DND-41 (cell line): ENCODE results near the gene FAM89A.
"Not testable (repeated sequence)": the region's sequence is repeated elsewhere in the genome, so short reads cannot be mapped to it uniquely, and the experiment has no call there.

ENCODE experiments used
- ATAC-seq: fragments of 200-7000 bp; cut with Tn5 transposase; 3 replicates; pipeline ENCODE4 v1.9.1; 2021; ENCODE audit warnings: low read depth; ENCODE audit not compliant: insufficient read depth
- DNase-seq: peaks from one replicate; pipeline ENCODE4 v3.0.0-alpha.2; 2020
- H2AFZ ChIP-seq: 2 replicates; pipeline ENCODE4 v1.6.0; 2012; ENCODE audit warnings: low read depth, low read length
- H3K27ac ChIP-seq: 2 replicates; pipeline ENCODE4 v1.5.1; 2012; ENCODE audit warnings: low read length, inconsistent platforms
- H3K27me3 ChIP-seq: fragments of 200-600 bp; sonication (generic); 2 replicates; pipeline ENCODE4 v1.6.0; 2012; ENCODE audit warnings: low read length, mild to moderate bottlenecking, inconsistent platforms; ENCODE audit not compliant: insufficient read depth, poor library complexity
- H3K36me3 ChIP-seq: 2 replicates; pipeline ENCODE4 v1.5.1; 2012; ENCODE audit warnings: low read length, inconsistent platforms; ENCODE audit not compliant: insufficient read depth
- H3K4me1 ChIP-seq: 2 replicates; pipeline ENCODE4 v1.5.1; 2012; ENCODE audit warnings: mild to moderate bottlenecking, low read length; ENCODE audit not compliant: insufficient read depth
- H3K4me2 ChIP-seq: 2 replicates; pipeline ENCODE4 v1.6.0; 2012; ENCODE audit warnings: mild to moderate bottlenecking, moderate library complexity, low read length, inconsistent platforms; ENCODE audit not compliant: insufficient read depth
- H3K4me3 ChIP-seq, 2 experiments: fragments of 200-600 bp in 1 of 2; shearing (Covaris generic) in 1 of 2; 2 replicates each; pipeline ENCODE4 v1.5.1; 2012 to 2016; ENCODE audit warnings: inconsistent platforms in 2 of 2, low read length in 2 of 2, mild to moderate bottlenecking in 2 of 2, low read depth in 1 of 2, moderate library complexity in 1 of 2
- H3K79me2 ChIP-seq: 2 replicates; pipeline ENCODE4 v1.6.0; 2012; ENCODE audit warnings: low read length, inconsistent platforms; ENCODE audit not compliant: insufficient read depth
- H3K9ac ChIP-seq: 2 replicates; pipeline ENCODE4 v1.6.0; 2012; ENCODE audit warnings: low read depth, mild to moderate bottlenecking, inconsistent platforms, low read length, moderate library complexity
- H3K9me3 ChIP-seq: 2 replicates; pipeline ENCODE4 v1.5.1; 2012; ENCODE audit warnings: low read length, moderate library complexity, mild to moderate bottlenecking, inconsistent platforms; ENCODE audit not compliant: insufficient read depth, severe bottlenecking
- H4K20me1 ChIP-seq: 2 replicates; pipeline ENCODE4 v1.6.0; 2012; ENCODE audit warnings: low read length; ENCODE audit not compliant: insufficient read depth
- EZH2 ChIP-seq: IDR thresholded peaks from 3 replicates; pipeline ENCODE4 v1.6.1; 2012; ENCODE audit warnings: borderline replicate concordance, low read depth, mild to moderate bottlenecking, moderate library complexity, low read length, inconsistent platforms; ENCODE audit not compliant: severe bottlenecking
- TF ChIP-seq, protein P1 (sequence below): IDR thresholded peaks from 2 replicates; pipeline ENCODE4 v1.5.1; 2012; ENCODE audit warnings: borderline replicate concordance, low read length, moderate library complexity, mild to moderate bottlenecking; ENCODE audit not compliant: poor library complexity, severe bottlenecking; ENCODE audit errors: extremely low read depth

The FAM89A gene

DNA sequence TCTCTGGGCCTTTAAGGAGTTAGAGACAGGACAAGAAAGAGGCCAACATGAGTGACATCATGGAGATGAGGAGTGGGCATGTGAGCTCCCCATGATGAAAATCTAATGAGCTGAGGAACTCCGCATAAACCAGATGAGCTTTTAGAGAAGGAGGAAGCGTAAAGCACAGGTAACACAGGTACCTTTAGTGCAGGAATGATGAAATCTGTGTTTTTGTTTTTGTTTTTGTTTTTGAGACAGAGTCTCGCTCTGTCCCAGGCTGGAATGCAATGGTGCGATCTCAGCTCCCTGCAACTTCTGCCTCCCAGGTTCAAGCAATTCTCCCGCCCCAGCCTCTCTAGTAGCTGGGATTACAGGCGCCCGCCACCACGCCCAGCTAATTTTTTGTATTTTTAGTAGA is 12.7 kb upstream of the FAM89A start:
- no peak overlapping the region for H2AFZ ChIP-seq
- no peaks in the 10 kb centered on the region for H3K4me1 ChIP-seq
- H3K79me2 ChIP-seq, result no peaks in the 10 kb centered on the region
- peaks cover 3% of the 10 kb centered on the region for H3K27me3 ChIP-seq
- H3K9ac ChIP-seq, result no peak overlapping the region
- ATAC-seq (no peak), DNase-seq (no peak)
- no peak overlapping the region for H3K4me3 ChIP-seq
- TF ChIP-seq, protein P1, sequence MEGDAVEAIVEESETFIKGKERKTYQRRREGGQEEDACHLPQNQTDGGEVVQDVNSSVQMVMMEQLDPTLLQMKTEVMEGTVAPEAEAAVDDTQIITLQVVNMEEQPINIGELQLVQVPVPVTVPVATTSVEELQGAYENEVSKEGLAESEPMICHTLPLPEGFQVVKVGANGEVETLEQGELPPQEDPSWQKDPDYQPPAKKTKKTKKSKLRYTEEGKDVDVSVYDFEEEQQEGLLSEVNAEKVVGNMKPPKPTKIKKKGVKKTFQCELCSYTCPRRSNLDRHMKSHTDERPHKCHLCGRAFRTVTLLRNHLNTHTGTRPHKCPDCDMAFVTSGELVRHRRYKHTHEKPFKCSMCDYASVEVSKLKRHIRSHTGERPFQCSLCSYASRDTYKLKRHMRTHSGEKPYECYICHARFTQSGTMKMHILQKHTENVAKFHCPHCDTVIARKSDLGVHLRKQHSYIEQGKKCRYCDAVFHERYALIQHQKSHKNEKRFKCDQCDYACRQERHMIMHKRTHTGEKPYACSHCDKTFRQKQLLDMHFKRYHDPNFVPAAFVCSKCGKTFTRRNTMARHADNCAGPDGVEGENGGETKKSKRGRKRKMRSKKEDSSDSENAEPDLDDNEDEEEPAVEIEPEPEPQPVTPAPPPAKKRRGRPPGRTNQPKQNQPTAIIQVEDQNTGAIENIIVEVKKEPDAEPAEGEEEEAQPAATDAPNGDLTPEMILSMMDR, result no peak
- TF ChIP-seq EZH2, result no peak
- H3K27ac ChIP-seq, result no peak overlapping the region
- H3K4me2 ChIP-seq, result no peak overlapping the region
- H3K36me3 ChIP-seq, result no peaks in the 10 kb centered on the region
- no peaks in the 10 kb centered on the region for H3K9me3 ChIP-seq
- H4K20me1 ChIP-seq, result no peaks in the 10 kb centered on the region

DNA sequence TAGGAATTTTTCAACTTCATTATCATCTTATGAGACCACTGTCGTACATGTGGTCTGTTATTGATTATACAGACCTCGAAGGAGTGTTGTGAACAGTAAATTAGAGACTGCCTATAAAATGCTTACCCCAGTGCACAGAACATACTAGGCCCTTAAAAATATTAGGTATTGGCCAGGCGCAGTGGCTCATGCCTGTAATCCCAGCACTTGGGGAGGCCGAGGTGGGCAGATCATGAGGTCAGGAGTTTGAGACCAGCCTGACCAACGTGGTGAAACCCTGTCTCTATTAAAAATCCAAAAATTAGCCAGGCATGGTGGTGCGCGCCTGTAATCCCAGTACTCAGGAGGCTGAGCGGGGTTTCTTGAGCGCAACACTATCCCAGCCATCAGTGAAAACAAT is 10.9 kb upstream of the FAM89A start:
- not testable (repeated sequence) for H3K27me3 ChIP-seq, H3K79me2 ChIP-seq, H3K9ac ChIP-seq, H2AFZ ChIP-seq, H3K4me1 ChIP-seq, H3K4me2 ChIP-seq, DNase-seq, ATAC-seq, H3K27ac ChIP-seq, H3K4me3 ChIP-seq, H4K20me1 ChIP-seq, H3K36me3 ChIP-seq, H3K9me3 ChIP-seq

DNA sequence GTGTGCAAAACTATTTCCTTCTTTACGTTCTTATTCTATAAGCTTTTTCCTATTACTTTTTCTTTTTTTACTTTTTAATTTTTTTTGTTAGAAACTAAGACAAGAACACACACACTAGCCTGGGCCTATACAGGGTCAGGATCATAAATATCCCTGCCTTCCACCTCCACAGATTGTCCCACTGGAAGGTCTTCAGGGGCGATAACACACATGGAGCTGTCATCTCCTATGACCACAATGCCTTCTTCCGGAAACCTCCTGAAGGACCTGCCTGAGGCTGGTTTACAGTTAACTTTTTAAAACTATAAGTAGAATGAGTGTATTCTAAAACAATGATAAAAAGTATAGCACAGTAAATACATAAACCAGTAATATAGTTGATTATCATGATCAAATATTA is 10.3 kb upstream of the FAM89A start:
- Histone ChIP-seq H3K36me3 (no peaks in the 10 kb centered on the region), H3K9ac (no peak overlapping the region), H2AFZ (no peak overlapping the region), H3K27me3 (peaks cover 9% of the 10 kb centered on the region), H4K20me1 (no peaks in the 10 kb centered on the region), H3K4me2 (no peak overlapping the region), H3K9me3 (no peaks in the 10 kb centered on the region), H3K4me1 (no peaks in the 10 kb centered on the region), H3K79me2 (no peaks in the 10 kb centered on the region), H3K27ac (no peak overlapping the region), H3K4me3 (no peak overlapping the region)
- ATAC-seq (no peak), DNase-seq (no peak)
- no peak for TF ChIP-seq EZH2
- TF ChIP-seq, protein P1, result no peak

GRCh38 chr1:231049121-231049979 is 9.3 kb upstream of the FAM89A start:
- TF ChIP-seq EZH2, result no peak
- TF ChIP-seq, protein P1, result no peak
- DNase-seq (no peak), ATAC-seq (no peak)
- Histone ChIP-seq H2AFZ (no peak overlapping the region), H3K9me3 (peaks cover 3% of the 10 kb centered on the region), H3K36me3 (no peaks in the 10 kb centered on the region), H4K20me1 (no peaks in the 10 kb centered on the region), H3K79me2 (no peaks in the 10 kb centered on the region), H3K4me3 (no peak overlapping the region), H3K4me1 (no peaks in the 10 kb centered on the region), H3K27me3 (peaks cover 15% of the 10 kb centered on the region), H3K9ac (no peak overlapping the region), H3K27ac (no peak overlapping the region), H3K4me2 (no peak overlapping the region)

DNA sequence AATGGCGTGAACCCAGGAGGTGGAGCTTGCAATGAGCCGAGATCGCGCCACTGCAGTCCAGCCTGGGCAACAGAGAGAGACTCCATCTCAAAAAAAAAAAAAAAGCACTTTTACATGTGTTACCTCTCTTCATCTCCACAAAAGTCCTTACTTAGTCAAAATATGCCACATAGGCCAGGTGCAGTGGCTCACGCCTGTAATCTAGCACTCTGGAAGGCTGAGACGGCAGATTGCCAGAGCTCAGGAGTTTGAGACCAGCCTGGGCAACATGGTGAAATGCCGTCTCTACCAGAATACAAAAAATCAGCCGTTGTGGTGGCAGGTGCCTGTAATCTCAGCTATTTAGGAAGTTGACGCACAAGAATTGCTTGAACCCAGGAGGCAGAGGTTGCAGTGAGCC is 8.4 kb upstream of the FAM89A start:
- peaks cover 15% of the 10 kb centered on the region for H3K27me3 ChIP-seq
- H3K27ac ChIP-seq, H3K9ac ChIP-seq, H4K20me1 ChIP-seq, DNase-seq, H2AFZ ChIP-seq, H3K9me3 ChIP-seq, H3K4me1 ChIP-seq, H3K4me2 ChIP-seq, H3K4me3 ChIP-seq, H3K79me2 ChIP-seq, ATAC-seq, H3K36me3 ChIP-seq: not testable (repeated sequence)

DNA sequence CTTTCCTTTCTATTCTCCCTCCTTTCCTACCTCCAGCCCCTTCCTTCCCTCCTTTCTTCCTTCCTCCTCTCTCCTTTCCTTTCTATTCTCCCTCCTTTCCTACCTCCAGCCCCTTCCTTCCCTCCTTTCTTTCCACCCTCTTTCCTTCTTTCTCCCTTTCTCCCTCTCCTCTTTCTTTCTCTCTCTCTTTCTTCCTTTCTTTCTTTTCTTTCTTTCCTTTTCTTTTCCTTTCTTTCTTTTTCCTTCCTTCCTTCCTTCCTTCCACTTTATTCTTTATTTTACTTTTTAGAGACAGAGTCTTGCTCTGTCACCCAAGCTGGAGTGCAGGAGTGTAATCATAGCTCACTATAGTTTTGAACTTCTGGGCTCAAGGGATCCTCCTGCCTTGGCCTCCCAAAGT is 7.5 kb upstream of the FAM89A start:
- not testable (repeated sequence) for H3K4me1 ChIP-seq, H3K9ac ChIP-seq, H3K4me3 ChIP-seq, H2AFZ ChIP-seq, H3K27ac ChIP-seq, ATAC-seq, H3K36me3 ChIP-seq, H3K4me2 ChIP-seq, H3K9me3 ChIP-seq, H4K20me1 ChIP-seq, DNase-seq, H3K79me2 ChIP-seq
- H3K27me3 ChIP-seq, result peaks cover 13% of the 10 kb centered on the region
